ENCODE results near the gene LMOD2.

Gene LMOD2

GRCh38 chr7:123661765-123662164 is 6.1 kb downstream of the LMOD2 start (continued):
- TF ChIP-seq POU6F1 (CRISPR knock-in tag; IDR thresholded peaks at IDR 0.05; ENCODE audit: borderline replicate concordance, low read depth) (no peak), ZNF565 (CRISPR knock-in tag; conservative IDR thresholded peaks at IDR 0.05; ENCODE audit: low read depth) (no peak), PATZ1 (CRISPR knock-in tag; IDR thresholded peaks at IDR 0.05; ENCODE audit: borderline replicate concordance) (no peak), ZFP3 (CRISPR knock-in tag; IDR thresholded peaks at IDR 0.05) (no peak), TOX (CRISPR knock-in tag; IDR thresholded peaks at IDR 0.05; ENCODE audit: borderline replicate concordance) (no peak), ZNF70 (CRISPR knock-in tag; IDR thresholded peaks at IDR 0.05) (no peak), ZC3H10 (CRISPR knock-in tag; IDR thresholded peaks at IDR 0.05) (no peak), BACH2 (CRISPR knock-in tag; IDR thresholded peaks at IDR 0.05; ENCODE audit: borderline replicate concordance) (no peak), SNAI2 (CRISPR knock-in tag; IDR thresholded peaks at IDR 0.05) (no peak), ARNTL (CRISPR knock-in tag; IDR thresholded peaks at IDR 0.05; ENCODE audit: borderline replicate concordance, low read depth) (no peak), RARB (CRISPR knock-in tag; IDR thresholded peaks at IDR 0.05) (no peak)

- no peak for TF ChIP-seq ISL1 (CRISPR knock-in tag; IDR thresholded peaks at IDR 0.05)
- TF ChIP-seq TOX (CRISPR knock-in tag; IDR thresholded peaks at IDR 0.05; ENCODE audit: borderline replicate concordance): no peak
- no peak for TF ChIP-seq TCF4 (CRISPR knock-in tag; IDR thresholded peaks at IDR 0.05; ENCODE audit: borderline replicate concordance)
- no peak for TF ChIP-seq ESRRG (CRISPR knock-in tag; IDR thresholded peaks at IDR 0.05)
- TF ChIP-seq ZNF70 (CRISPR knock-in tag; IDR thresholded peaks at IDR 0.05): no peak
- TF ChIP-seq SNAI2 (CRISPR knock-in tag; IDR thresholded peaks at IDR 0.05): no peak
- no peak for TF ChIP-seq RARB (CRISPR knock-in tag; IDR thresholded peaks at IDR 0.05)
- TF ChIP-seq ARNTL (CRISPR knock-in tag; IDR thresholded peaks at IDR 0.05; ENCODE audit: borderline replicate concordance, low read depth): no peak
- no peak for TF ChIP-seq OSR1 (CRISPR knock-in tag; IDR thresholded peaks at IDR 0.05)
- TF ChIP-seq PATZ1 (CRISPR knock-in tag; IDR thresholded peaks at IDR 0.05; ENCODE audit: borderline replicate concordance): no peak
- TF ChIP-seq ZNF8 (CRISPR knock-in tag; IDR thresholded peaks at IDR 0.05): no peak
- TF ChIP-seq TSHZ2 (CRISPR knock-in tag; IDR thresholded peaks at IDR 0.05): no peak
- no peak for TF ChIP-seq ZFP30 (CRISPR knock-in tag; IDR thresholded peaks at IDR 0.05)
- no peak for ATAC-seq
These were observed 6.6 kb downstream of the LMOD2 start for GRCh38 chr7:123662293-123662692.

GRCh38 chr7:123662755-123663154 is 7.1 kb downstream of the LMOD2 start:
- ATAC-seq: no peak
- TF ChIP-seq CSDC2 (CRISPR knock-in tag; IDR thresholded peaks at IDR 0.05) (no peak), PPARA (CRISPR knock-in tag; IDR thresholded peaks at IDR 0.05; ENCODE audit: borderline replicate concordance) (no peak), RARB (CRISPR knock-in tag; IDR thresholded peaks at IDR 0.05) (no peak), PATZ1 (CRISPR knock-in tag; IDR thresholded peaks at IDR 0.05; ENCODE audit: borderline replicate concordance) (no peak), ESRRG (CRISPR knock-in tag; IDR thresholded peaks at IDR 0.05) (no peak), OSR1 (CRISPR knock-in tag; IDR thresholded peaks at IDR 0.05) (no peak), CREB5 (CRISPR knock-in tag; IDR thresholded peaks at IDR 0.05; ENCODE audit: low read depth) (no peak), TOX (CRISPR knock-in tag; IDR thresholded peaks at IDR 0.05; ENCODE audit: borderline replicate concordance) (no peak), BACH2 (CRISPR knock-in tag; IDR thresholded peaks at IDR 0.05; ENCODE audit: borderline replicate concordance) (no peak)

Data from SK-N-SH treated with all-trans-retinoic acid at 6 μM for 48 hours (cell line).